ENCODE data around the gene AKAP13. TPM values are rescaled to one million over a fixed set of nuclear protein-coding genes. Genes with fewer than 3 reads are reported as not detected.

Gene AKAP13
- total and polyA plus RNA-seq, 2 of the 8 experiments (the other 6 are each of a cell fraction or from before 2014, with no cell fraction given) = 14.0 to 46.2 TPM

DNA sequence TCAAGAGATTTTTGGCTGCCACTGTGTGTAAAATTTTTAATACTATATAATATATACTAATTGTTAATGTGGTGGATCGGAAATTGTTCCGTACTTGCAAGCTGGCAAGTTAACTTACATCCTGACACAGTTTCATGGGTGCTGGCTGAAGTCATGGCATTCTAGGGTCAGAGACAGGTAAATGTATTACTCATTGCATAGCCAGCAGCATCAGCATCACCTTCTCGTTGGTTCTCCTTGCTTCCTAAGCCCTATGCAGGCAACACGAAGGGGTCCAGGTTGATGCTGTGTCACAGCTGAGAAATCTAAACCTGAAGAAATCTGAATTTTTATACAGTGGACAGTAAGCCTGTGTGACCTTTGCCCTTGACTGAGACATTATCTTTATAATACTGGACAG lies 251.6 kb downstream of the AKAP13 start:
- ChIA-PET CTCF (ENCODE audit: partially characterized antibody) (no interaction called here), POLR2A (ENCODE audit: partially characterized antibody) (no interaction called here)
- Histone ChIP-seq H2AFZ (ENCODE audit: low read length) (no peak overlapping the region), H3K14ac (ENCODE audit: insufficient read length) (no peak overlapping the region), H3K18ac (ENCODE audit: extremely low read depth, low read length) (no peak overlapping the region), H3K36me3 (ENCODE audit: control insufficient read depth in 2 of 4, insufficient read depth in 4 of 4, low read length in 3 of 4) (no peaks in the 10 kb centered on the region), H3K4ac (replicated peaks; ENCODE audit: insufficient read length, low read depth, low read length) (no peak overlapping the region), H2BK5ac (ENCODE audit: low read depth, low read length) (no peak overlapping the region), H2BK20ac (ENCODE audit: low read length) (no peak overlapping the region), H4K5ac (ENCODE audit: insufficient read length, low read depth, low read length) (no peak overlapping the region), H3K9ac (replicated peaks in 1 of 4; ENCODE audit: extremely low read depth in 1 of 4, low read depth in 3 of 4, low read length in 3 of 4) (no peak overlapping the region), H3K79me2 (ENCODE audit: control insufficient read depth in 1 of 2, insufficient read depth in 2 of 2, low read length in 2 of 2) (no peaks in the 10 kb centered on the region; a peak in 1 of 4 replicates), H3K79me1 (ENCODE audit: low read depth, low read length) (no peaks in the 10 kb centered on the region), H3K4me1 (replicated peaks in 1 of 4; ENCODE audit: control insufficient read depth in 3 of 4, insufficient read depth in 4 of 4, low read length in 3 of 4) (no peaks in the 10 kb centered on the region), H4K8ac (ENCODE audit: extremely low read depth, insufficient read depth, low read length) (no peak overlapping the region), H3K56ac (replicated peaks; ENCODE audit: insufficient read length, low read depth, low read length) (no peak overlapping the region), H4K91ac (replicated peaks; ENCODE audit: insufficient read length, low read length) (no peak overlapping the region), H2BK15ac (ENCODE audit: low read length) (no peak overlapping the region), H3K27ac (ENCODE audit: low read depth, low read length) (no peak overlapping the region), H2BK12ac (ENCODE audit: low read depth, low read length) (no peak overlapping the region), H2BK120ac (replicated peaks; ENCODE audit: low read depth, low read length) (no peak overlapping the region), H3K4me2 (ENCODE audit: insufficient read depth in 1 of 2, low read depth in 2 of 2, low read length in 2 of 2) (no peak overlapping the region), H3K27me3 (replicated peaks in 1 of 4; ENCODE audit: control insufficient read depth in 3 of 4, extremely low read depth in 1 of 4, insufficient read depth in 3 of 4, low read length in 3 of 4) (no peaks in the 10 kb centered on the region), H3K9me3 (ENCODE audit: insufficient read depth in 2 of 2, low read depth in 1 of 2, low read length in 1 of 2) (no peaks in the 10 kb centered on the region), H2AK5ac (ENCODE audit: low read depth, low read length) (no peak overlapping the region), H3K4me3 (ENCODE audit: extremely low read depth in 1 of 4, insufficient read depth in 2 of 4, low read depth in 3 of 4, low read length in 4 of 4) (no peak overlapping the region), H3K23ac (ENCODE audit: insufficient read length) (no peak overlapping the region), H4K20me1 (replicated peaks in 1 of 2; ENCODE audit: control insufficient read depth in 1 of 2, insufficient read depth in 2 of 2, low read length in 2 of 2) (no peaks in the 10 kb centered on the region), H3K23me2 (ENCODE audit: low read depth, low read length) (peaks cover 2% of the 10 kb centered on the region; the same call in 1 of the 2 replicates)
- FAIRE-seq (no peak), DNase-seq (ENCODE audit: low read depth in 1 of 2, low spot score in 2 of 2) (no peak)
- 89% methylated on average over 4 of the region's 4 CpGs; no CpG with 5 or more reads in 1 of the 2 experiments for WGBS, 2 experiments (ENCODE audit: extremely low coverage in 1 of 2, insufficient coverage in 1 of 2, insufficient read length in 1 of 2, insufficient replicate concordance in 2 of 2, low coverage in 1 of 2, low lambda C conversion rate in 2 of 2, missing lambda C conversion rate in 1 of 2)
- no peak for TF ChIP-seq ZNF274 (IDR thresholded peaks at IDR 0.05; ENCODE audit: borderline replicate concordance, extremely low read depth, low read length)
- TF ChIP-seq GABPA (IDR thresholded peaks at IDR 0.05; ENCODE audit: borderline replicate concordance, insufficient read depth, low read length) = no peak
- TF ChIP-seq, protein P1, sequence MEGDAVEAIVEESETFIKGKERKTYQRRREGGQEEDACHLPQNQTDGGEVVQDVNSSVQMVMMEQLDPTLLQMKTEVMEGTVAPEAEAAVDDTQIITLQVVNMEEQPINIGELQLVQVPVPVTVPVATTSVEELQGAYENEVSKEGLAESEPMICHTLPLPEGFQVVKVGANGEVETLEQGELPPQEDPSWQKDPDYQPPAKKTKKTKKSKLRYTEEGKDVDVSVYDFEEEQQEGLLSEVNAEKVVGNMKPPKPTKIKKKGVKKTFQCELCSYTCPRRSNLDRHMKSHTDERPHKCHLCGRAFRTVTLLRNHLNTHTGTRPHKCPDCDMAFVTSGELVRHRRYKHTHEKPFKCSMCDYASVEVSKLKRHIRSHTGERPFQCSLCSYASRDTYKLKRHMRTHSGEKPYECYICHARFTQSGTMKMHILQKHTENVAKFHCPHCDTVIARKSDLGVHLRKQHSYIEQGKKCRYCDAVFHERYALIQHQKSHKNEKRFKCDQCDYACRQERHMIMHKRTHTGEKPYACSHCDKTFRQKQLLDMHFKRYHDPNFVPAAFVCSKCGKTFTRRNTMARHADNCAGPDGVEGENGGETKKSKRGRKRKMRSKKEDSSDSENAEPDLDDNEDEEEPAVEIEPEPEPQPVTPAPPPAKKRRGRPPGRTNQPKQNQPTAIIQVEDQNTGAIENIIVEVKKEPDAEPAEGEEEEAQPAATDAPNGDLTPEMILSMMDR (IDR thresholded peaks at IDR 0.05; ENCODE audit: control extremely low read depth in 1 of 3, insufficient read depth in 1 of 3, low read depth in 1 of 3, low read length in 3 of 3) = no peak
- TF ChIP-seq, protein P2, sequence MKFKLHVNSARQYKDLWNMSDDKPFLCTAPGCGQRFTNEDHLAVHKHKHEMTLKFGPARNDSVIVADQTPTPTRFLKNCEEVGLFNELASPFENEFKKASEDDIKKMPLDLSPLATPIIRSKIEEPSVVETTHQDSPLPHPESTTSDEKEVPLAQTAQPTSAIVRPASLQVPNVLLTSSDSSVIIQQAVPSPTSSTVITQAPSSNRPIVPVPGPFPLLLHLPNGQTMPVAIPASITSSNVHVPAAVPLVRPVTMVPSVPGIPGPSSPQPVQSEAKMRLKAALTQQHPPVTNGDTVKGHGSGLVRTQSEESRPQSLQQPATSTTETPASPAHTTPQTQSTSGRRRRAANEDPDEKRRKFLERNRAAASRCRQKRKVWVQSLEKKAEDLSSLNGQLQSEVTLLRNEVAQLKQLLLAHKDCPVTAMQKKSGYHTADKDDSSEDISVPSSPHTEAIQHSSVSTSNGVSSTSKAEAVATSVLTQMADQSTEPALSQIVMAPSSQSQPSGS (IDR thresholded peaks at IDR 0.05; ENCODE audit: low read length) = no peak
- TF ChIP-seq ASH2L (IDR thresholded peaks at IDR 0.05; ENCODE audit: low read length) = no peak
- no peak for TF ChIP-seq SUZ12 (IDR thresholded peaks at IDR 0.05; ENCODE audit: low read length)
- no peak for TF ChIP-seq BRCA1 (IDR thresholded peaks at IDR 0.05; ENCODE audit: low read depth, low read length)
- no peak for TF ChIP-seq RXRA (IDR thresholded peaks at IDR 0.05; ENCODE audit: insufficient read depth, low read depth, low read length)
- TF ChIP-seq POLR2A (IDR thresholded peaks at IDR 0.05; ENCODE audit: control extremely low read depth in 1 of 2, low read depth in 2 of 2, low read length in 2 of 2) = no peak
- no peak for TF ChIP-seq HDAC6 (IDR thresholded peaks at IDR 0.05; ENCODE audit: low read depth, low read length)
- TF ChIP-seq SIRT6 (IDR thresholded peaks at IDR 0.05; ENCODE audit: low read length) = no peak

Data from H1 (cell line).